Fibroblast of villous mesenchyme (primary cell): ENCODE results near the gene P2RY8. TPM values are rescaled to one million over a fixed set of nuclear protein-coding genes. Genes with fewer than 3 reads are reported as not detected.

Source experiments
- DNase-seq: peaks from one replicate; pipeline ENCODE4 v3.0.0-alpha.2; 2010; ENCODE audit warnings: low read depth
- H3K4me3 ChIP-seq: 2 replicates; pipeline ENCODE4 v1.5.1; 2011; ENCODE audit warnings: low read depth, mild to moderate bottlenecking, low read length
- total RNA-seq: library from RNA; depleted of rRNA; stranded (reverse); fragments of >200 nt; gene quantifications from 2 replicates; pipeline ENCODE4 v1.2.3, GENCODE V29; 2012
- TF ChIP-seq, protein P1 (sequence below): IDR thresholded peaks from 2 replicates; pipeline ENCODE4 v1.5.1; 2012; ENCODE audit warnings: low read depth, mild to moderate bottlenecking, low read length; ENCODE audit not compliant: insufficient read depth

The P2RY8 gene
- total RNA-seq, 1 donor: not detected

GRCh38 chrX:1417921-1418771, 118.8 kb downstream of the P2RY8 start:
- no peak overlapping the region for H3K4me3 ChIP-seq
- DNase-seq: no peak
- TF ChIP-seq, protein P1, sequence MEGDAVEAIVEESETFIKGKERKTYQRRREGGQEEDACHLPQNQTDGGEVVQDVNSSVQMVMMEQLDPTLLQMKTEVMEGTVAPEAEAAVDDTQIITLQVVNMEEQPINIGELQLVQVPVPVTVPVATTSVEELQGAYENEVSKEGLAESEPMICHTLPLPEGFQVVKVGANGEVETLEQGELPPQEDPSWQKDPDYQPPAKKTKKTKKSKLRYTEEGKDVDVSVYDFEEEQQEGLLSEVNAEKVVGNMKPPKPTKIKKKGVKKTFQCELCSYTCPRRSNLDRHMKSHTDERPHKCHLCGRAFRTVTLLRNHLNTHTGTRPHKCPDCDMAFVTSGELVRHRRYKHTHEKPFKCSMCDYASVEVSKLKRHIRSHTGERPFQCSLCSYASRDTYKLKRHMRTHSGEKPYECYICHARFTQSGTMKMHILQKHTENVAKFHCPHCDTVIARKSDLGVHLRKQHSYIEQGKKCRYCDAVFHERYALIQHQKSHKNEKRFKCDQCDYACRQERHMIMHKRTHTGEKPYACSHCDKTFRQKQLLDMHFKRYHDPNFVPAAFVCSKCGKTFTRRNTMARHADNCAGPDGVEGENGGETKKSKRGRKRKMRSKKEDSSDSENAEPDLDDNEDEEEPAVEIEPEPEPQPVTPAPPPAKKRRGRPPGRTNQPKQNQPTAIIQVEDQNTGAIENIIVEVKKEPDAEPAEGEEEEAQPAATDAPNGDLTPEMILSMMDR: no peak

DNA sequence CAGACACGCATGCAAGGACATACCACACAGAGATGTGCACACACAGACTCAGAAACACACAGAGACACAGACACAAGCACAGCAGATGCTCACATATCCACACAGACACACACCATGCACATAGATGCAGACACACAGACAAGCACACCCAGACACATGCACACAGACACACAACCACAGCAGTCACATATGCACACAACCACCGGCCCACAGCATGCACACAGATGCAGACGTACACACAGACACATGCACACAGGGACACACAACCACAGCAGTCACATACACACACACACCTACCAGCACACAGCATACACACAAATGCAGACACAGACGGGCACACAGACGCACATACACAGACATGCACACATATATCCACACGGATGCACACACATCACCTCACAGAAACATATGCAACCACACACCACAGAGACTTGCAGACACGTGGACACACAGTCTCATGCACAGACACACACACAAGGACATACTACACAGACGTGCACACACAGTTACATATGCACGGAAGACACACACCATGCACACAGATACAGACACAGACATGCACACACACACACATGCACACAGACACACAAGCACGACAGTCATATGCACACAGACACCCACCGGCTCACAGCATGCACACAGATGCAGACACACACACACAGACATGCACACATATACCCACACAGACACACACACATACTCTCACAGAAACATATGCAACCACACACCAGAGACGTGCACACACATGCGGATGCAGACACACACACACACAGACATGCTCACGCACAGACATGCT, 119.8 kb downstream of the P2RY8 start:
- H3K4me3 ChIP-seq: no peak overlapping the region
- TF ChIP-seq, protein P1: no peak
- DNase-seq: no peak

GRCh38 chrX:1416327-1416784, 120.6 kb downstream of the P2RY8 start:
- TF ChIP-seq, protein P1: no peak
- no peak for DNase-seq
- no peak overlapping the region for H3K4me3 ChIP-seq

Other genes starting within 250 kb of the P2RY8 start
- gene IL3RA, start 200.4 kb downstream of the P2RY8 start, total RNA-seq: not detected in 2 replicates
- 123 and 170 TPM in 2 replicates for gene SLC25A6, start 145.1 kb downstream of the P2RY8 start, total RNA-seq
- 16.4 and 23.2 TPM in 2 replicates for gene ASMTL, start 84.3 kb downstream of the P2RY8 start, total RNA-seq
- gene AKAP17A, start 54.4 kb upstream of the P2RY8 start, total RNA-seq: 22.0 and 23.2 TPM in 2 replicates
- not detected in 2 replicates for gene ASMT, start 77.9 kb upstream of the P2RY8 start, total RNA-seq